AG04450 (cell line): Measurements from ENCODE around the gene KLF4. TPM values are rescaled to one million over a fixed set of nuclear protein-coding genes. Genes with fewer than 3 reads are reported as not detected.
A peak's percentile ranks its signal among the peaks of the same experiment; 100 is the strongest.

ENCODE experiments used
- CTCF ChIA-PET: fragments of 300-600, 350-600 bp; formaldehyde crosslinking; extraction: SDS; loops from one replicate; lab custom pipeline; 2022; ENCODE audit warnings: antibody characterized with exemption, inconsistent platforms; lab: Charles Lee
- POLR2A ChIA-PET: fragments of 350-600 bp; formaldehyde crosslinking; extraction: SDS; loops from one replicate; lab custom pipeline; 2021; ENCODE audit warnings: antibody characterized with exemption, inconsistent platforms; lab: Yijun Ruan, JAX
- DNase-seq: peaks from one replicate; pipeline ENCODE4 v3.0.0-alpha.2; 2011; ENCODE audit warnings: low read depth, low spot score
- H3K27ac ChIP-seq: one replicate; pipeline ENCODE4 v1.5.1; 2012; ENCODE audit warnings: low read depth, low read length, control low read depth
- H3K27me3 ChIP-seq: one replicate; pipeline ENCODE4 v1.6.0; 2012; ENCODE audit warnings: low read length; ENCODE audit not compliant: control insufficient read depth, insufficient read depth
- H3K4me3 ChIP-seq: 2 replicates; pipeline ENCODE4 v1.5.1; 2011; ENCODE audit warnings: mild to moderate bottlenecking, low read depth, low read length, control low read depth
- H3K9me3 ChIP-seq: 2 replicates; pipeline ENCODE4 v1.5.1; 2012; ENCODE audit warnings: low read length; ENCODE audit not compliant: control insufficient read depth, insufficient read depth
- polyA plus RNA-seq: library from polyadenylated mRNA; depleted of rRNA; stranded (reverse); fragments of >200 nt; gene quantifications from 2 replicates; pipeline ENCODE4 v1.2.3, GENCODE V29; 2011
- TF ChIP-seq, protein P1 (sequence below): IDR thresholded peaks from 2 replicates; pipeline ENCODE4 v1.5.1; 2011; ENCODE audit warnings: low read depth, low read length, control low read depth, inconsistent platforms

Gene KLF4
- polyA plus RNA-seq, 1 experiment, result 3.1 TPM

GRCh38 chr9:107487521-107488374, 1.8 kb downstream of the KLF4 start:
- peaks cover 14% of the 10 kb centered on the region for H3K27me3 ChIP-seq
- ChIA-PET POLR2A (no interaction called here), CTCF (interaction anchor here (0.7 to 1.6 kb wide), 5 partner anchors 62 to 1078 kb away, joined by 3 read pairs; no protein-coding TSS in a partner anchor)
- peaks cover 14% of the 10 kb centered on the region; the same call in 1 of the 2 replicates for H3K9me3 ChIP-seq
- no peak for DNase-seq
- TF ChIP-seq, protein P1, sequence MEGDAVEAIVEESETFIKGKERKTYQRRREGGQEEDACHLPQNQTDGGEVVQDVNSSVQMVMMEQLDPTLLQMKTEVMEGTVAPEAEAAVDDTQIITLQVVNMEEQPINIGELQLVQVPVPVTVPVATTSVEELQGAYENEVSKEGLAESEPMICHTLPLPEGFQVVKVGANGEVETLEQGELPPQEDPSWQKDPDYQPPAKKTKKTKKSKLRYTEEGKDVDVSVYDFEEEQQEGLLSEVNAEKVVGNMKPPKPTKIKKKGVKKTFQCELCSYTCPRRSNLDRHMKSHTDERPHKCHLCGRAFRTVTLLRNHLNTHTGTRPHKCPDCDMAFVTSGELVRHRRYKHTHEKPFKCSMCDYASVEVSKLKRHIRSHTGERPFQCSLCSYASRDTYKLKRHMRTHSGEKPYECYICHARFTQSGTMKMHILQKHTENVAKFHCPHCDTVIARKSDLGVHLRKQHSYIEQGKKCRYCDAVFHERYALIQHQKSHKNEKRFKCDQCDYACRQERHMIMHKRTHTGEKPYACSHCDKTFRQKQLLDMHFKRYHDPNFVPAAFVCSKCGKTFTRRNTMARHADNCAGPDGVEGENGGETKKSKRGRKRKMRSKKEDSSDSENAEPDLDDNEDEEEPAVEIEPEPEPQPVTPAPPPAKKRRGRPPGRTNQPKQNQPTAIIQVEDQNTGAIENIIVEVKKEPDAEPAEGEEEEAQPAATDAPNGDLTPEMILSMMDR, result peak; percentile 50
- H3K4me3 ChIP-seq, result peak overlapping the region; percentile 74
- no peak overlapping the region for H3K27ac ChIP-seq

- ChIA-PET POLR2A (no interaction called here), CTCF (interaction anchor here (0.6 to 1.6 kb wide), 6 partner anchors 61 to 1079 kb away, joined by 3 to 5 read pairs (median 3); no protein-coding TSS in a partner anchor)
- Histone ChIP-seq H3K9me3 (peaks cover 14% of the 10 kb centered on the region; the same call in 1 of the 2 replicates), H3K27ac (no peak overlapping the region), H3K4me3 (peak overlapping the region; percentile 74), H3K27me3 (peaks cover 14% of the 10 kb centered on the region)
- no peak for DNase-seq
- TF ChIP-seq, protein P1, result no peak
Observed at GRCh38 chr9:107486674-107487520, 2.7 kb downstream of the KLF4 start.

DNA sequence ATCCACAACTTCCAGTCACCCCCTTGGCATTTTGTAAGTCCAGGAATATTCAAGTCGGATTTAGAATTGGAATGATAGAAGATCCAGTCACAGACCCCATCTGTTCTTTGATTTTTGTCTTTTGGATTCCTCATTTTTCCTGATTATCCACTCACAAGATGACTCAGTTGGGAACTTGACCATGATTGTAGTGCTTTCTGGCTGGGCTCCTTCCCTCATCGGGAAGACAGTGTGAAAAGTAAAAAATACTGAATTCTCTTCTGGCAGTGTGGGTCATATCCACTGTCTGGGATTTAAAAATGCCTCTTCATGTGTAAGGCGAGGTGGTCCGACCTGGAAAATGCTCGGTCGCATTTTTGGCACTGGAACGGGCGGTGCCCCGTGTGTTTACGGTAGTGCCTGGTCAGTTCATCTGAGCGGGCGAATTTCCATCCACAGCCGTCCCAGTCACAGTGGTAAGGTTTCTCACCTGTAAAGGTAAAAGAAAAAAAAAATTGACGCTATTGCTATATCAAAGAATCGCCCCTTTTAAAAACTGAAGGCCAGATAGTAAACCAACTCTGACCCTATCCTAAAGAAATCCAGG, 4.0 kb downstream of the KLF4 start:
- CTCF ChIA-PET, result no interaction called here
- TF ChIP-seq, protein P1, result no peak
- Histone ChIP-seq H3K27ac (no peak overlapping the region), H3K9me3 (peaks cover 14% of the 10 kb centered on the region; the same call in 1 of the 2 replicates), H3K27me3 (peaks cover 11% of the 10 kb centered on the region), H3K4me3 (no peak overlapping the region)
- POLR2A ChIA-PET, result no interaction called here
- no peak for DNase-seq

DNA sequence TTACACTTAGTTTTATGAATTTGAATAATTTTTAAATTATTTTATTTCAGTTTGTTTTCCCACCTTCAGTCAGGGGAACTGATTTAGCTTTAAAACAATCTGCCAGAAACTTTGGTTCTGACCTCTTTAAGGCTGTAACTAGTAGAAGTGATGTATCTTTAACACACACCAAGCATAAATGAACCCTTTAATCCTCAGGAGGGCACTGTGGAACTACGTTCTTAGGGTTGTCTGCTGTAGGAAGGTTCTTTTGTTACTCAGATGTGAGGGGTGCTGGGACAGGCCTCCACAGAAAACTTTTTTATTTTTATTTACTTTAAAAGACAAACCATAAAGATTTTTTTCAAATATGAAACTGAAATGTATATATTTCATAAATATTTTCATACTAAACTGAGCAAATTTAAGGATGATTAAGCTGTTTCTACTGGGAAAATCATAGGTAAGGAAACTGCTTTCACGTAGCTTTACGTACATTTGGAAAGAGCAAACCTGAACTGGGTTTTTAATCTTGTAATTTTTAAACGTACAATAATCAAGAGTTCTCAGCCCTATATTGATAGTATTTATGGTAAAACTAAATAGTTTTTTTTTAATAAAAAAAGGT, 5.3 kb downstream of the KLF4 start:
- Histone ChIP-seq H3K27ac (no peak overlapping the region), H3K27me3 (peaks cover 11% of the 10 kb centered on the region), H3K4me3 (no peak overlapping the region), H3K9me3 (peaks cover 14% of the 10 kb centered on the region; the same call in 1 of the 2 replicates)
- POLR2A ChIA-PET, result no interaction called here
- CTCF ChIA-PET, result interaction anchor here (0.5 to 4.8 kb wide), 29 partner anchors 8 to 1279 kb away, joined by 3 to 57 read pairs (median 3); no protein-coding TSS in a partner anchor
- DNase-seq, result peak; percentile 59
- TF ChIP-seq, protein P1, result peak; percentile 69
